Bone marrow (tissue), 2 donors: ENCODE results near the gene NKIRAS1.

Experiments used
- DNase-seq, 2 donors: peaks; one replicate each; lab custom pipeline; 2025; lab: John Stamatoyannopoulos, UW

NKIRAS1 gene

GRCh38 chr3:23916886-23917678 lies at the start of gene NKIRAS1, which contains the start of gene RPL15:
NKIRAS1 (minus strand) TSS chr3:23916990; CDS start chr3:23910904, 6,086 bp downstream.
RPL15 (plus strand) TSS chr3:23917132; CDS start chr3:23917860, 728 bp downstream.
- DNase-seq = peak; percentile 79 to 97

GRCh38 chr3:23966328-23966727 lies 49.5 kb upstream of the NKIRAS1 start:
- no peak for DNase-seq

GRCh38 chr3:23964537-23965235 lies 47.9 kb upstream of the NKIRAS1 start:
- no peak for DNase-seq

- no peak for DNase-seq
Observed at GRCh38 chr3:23961913-23962312, 45.1 kb upstream of the NKIRAS1 start.

- no peak for DNase-seq
Observed at GRCh38 chr3:23961066-23961465, 44.3 kb upstream of the NKIRAS1 start.

GRCh38 chr3:23960649-23961048 lies 43.9 kb upstream of the NKIRAS1 start:
- no peak for DNase-seq

GRCh38 chr3:23959135-23959900 lies 42.5 kb upstream of the NKIRAS1 start:
- no peak for DNase-seq

GRCh38 chr3:23956701-23957100 lies 39.9 kb upstream of the NKIRAS1 start:
- no peak for DNase-seq

- DNase-seq = no peak
Observed at GRCh38 chr3:23954144-23954543, 37.4 kb upstream of the NKIRAS1 start.

- DNase-seq = no peak
Observed at GRCh38 chr3:23953523-23953922, 36.7 kb upstream of the NKIRAS1 start.

GRCh38 chr3:23952646-23953045 lies 35.9 kb upstream of the NKIRAS1 start:
- DNase-seq = no peak

- peak in 1 of 2 donors; percentile 46 for DNase-seq
Observed at GRCh38 chr3:23950293-23950692, 33.5 kb upstream of the NKIRAS1 start.

- DNase-seq = no peak
Observed at GRCh38 chr3:23949784-23950183, 33.0 kb upstream of the NKIRAS1 start.

- DNase-seq = no peak
Observed at GRCh38 chr3:23948761-23949160, 32.0 kb upstream of the NKIRAS1 start.

- DNase-seq = peak; percentile 70 to 98
Observed at GRCh38 chr3:23945913-23946687, 29.3 kb upstream of the NKIRAS1 start.

- no peak for DNase-seq
Observed at GRCh38 chr3:23945663-23945912, 28.8 kb upstream of the NKIRAS1 start.

GRCh38 chr3:23944861-23945662 lies 28.3 kb upstream of the NKIRAS1 start, which contains the start of gene NR1D2:
NR1D2 (plus strand) TSS chr3:23945286; CDS start chr3:23945579, 293 bp downstream.
- DNase-seq = peak; percentile 9 to 56

- no peak for DNase-seq
Observed at GRCh38 chr3:23944007-23944783, 27.4 kb upstream of the NKIRAS1 start.

GRCh38 chr3:23942546-23942945 lies 25.8 kb upstream of the NKIRAS1 start:
- no peak for DNase-seq

- no peak for DNase-seq
Observed at GRCh38 chr3:23941440-23941839, 24.6 kb upstream of the NKIRAS1 start.
